Measurements from ENCODE around the gene ANO4.

- TF ChIP-seq POLR2AphosphoS5 (IDR thresholded peaks at IDR 0.05; ENCODE audit: borderline replicate concordance, low read depth, low read length): no peak
- TF ChIP-seq EZH2 (IDR thresholded peaks at IDR 0.05): no peak
These were observed 73.9 kb downstream of the ANO4 start for GRCh38 chr12:100868487-100868886.
